GM12891 (cell line): ENCODE results near the gene MEP1B.
"Not testable (repeated sequence)": the region's sequence is repeated elsewhere in the genome, so short reads cannot be mapped to it uniquely, and the experiment has no call there.

Experiments used
- DNase-seq: peaks from one replicate; pipeline ENCODE4 v3.0.0; 2011; ENCODE audit warnings: low spot score; ENCODE audit not compliant: insufficient read length
- FAIRE-seq: peaks from 2 replicates; lab custom pipeline; 2011; peaks lifted over from hg19 to GRCh38; lab: Jason Lieb, UNC
- PAX5 ChIP-seq: IDR thresholded peaks from 2 replicates; pipeline ENCODE4 v1.6.1; 2011; ENCODE audit warnings: low read length, moderate library complexity, mild to moderate bottlenecking; ENCODE audit not compliant: insufficient read depth, severe bottlenecking
- POLR2A ChIP-seq: IDR thresholded peaks from 2 replicates; pipeline ENCODE4 v1.6.1; 2011; ENCODE audit warnings: low read depth, low read length, control low read depth
- POLR2AphosphoS5 ChIP-seq: IDR thresholded peaks from 2 replicates; pipeline ENCODE4 v1.6.1; 2011; ENCODE audit warnings: low read depth, low read length, control low read depth
- POU2F2 ChIP-seq: IDR thresholded peaks from 2 replicates; pipeline ENCODE4 v1.6.1; 2011; ENCODE audit warnings: low read depth, mild to moderate bottlenecking, control low read depth, low read length, moderate library complexity
- SPI1 ChIP-seq: IDR thresholded peaks from 2 replicates; pipeline ENCODE4 v1.6.1; 2011; ENCODE audit warnings: low read depth, low read length, control low read depth
- TAF1 ChIP-seq: IDR thresholded peaks from 2 replicates; pipeline ENCODE4 v1.6.1; 2011; ENCODE audit warnings: low read depth, low read length, control low read depth

The MEP1B gene

GRCh38 chr18:32208577-32208976 is 18.7 kb downstream of the MEP1B start:
- no peak for TF ChIP-seq PAX5
- TF ChIP-seq POLR2AphosphoS5, result no peak
- TF ChIP-seq SPI1, result no peak
- no peak for TF ChIP-seq POU2F2
- TF ChIP-seq TAF1, result no peak
- TF ChIP-seq POLR2A, result no peak
- DNase-seq (no peak), FAIRE-seq (no peak)

GRCh38 chr18:32209685-32210445 is 20.0 kb downstream of the MEP1B start:
- TF ChIP-seq POLR2A (no peak), SPI1 (no peak), PAX5 (no peak), POLR2AphosphoS5 (no peak), POU2F2 (no peak), TAF1 (no peak)

DNA sequence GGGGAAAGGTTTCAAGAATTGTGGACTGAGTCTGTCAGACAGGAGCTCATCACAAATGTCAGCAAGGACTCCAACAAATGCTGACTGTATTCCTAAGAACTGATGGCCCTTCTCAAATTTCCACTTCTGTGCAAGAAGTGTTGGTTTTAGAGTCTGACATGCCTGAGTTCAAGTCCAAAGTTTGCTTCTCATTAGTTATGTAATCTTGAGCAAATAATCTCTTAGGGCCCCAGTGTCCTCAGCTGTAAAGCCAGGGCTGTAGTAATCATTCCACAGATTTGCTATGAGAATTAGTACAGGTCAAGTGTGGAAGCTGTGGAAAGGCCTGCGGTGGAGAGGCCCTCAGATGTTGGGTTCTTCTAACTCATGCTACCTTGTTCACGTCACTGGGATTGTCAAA is 23.9 kb downstream of the MEP1B start:
- FAIRE-seq (no peak), DNase-seq (no peak)
- TF ChIP-seq POU2F2, result no peak
- TF ChIP-seq POLR2AphosphoS5, result no peak
- TF ChIP-seq POLR2A, result no peak
- TF ChIP-seq PAX5, result no peak
- no peak for TF ChIP-seq SPI1
- TF ChIP-seq TAF1, result no peak

More at GRCh38 chr18:32209685-32210445, 20.0 kb downstream of the MEP1B start:
- FAIRE-seq (no peak), DNase-seq (no peak)

DNA sequence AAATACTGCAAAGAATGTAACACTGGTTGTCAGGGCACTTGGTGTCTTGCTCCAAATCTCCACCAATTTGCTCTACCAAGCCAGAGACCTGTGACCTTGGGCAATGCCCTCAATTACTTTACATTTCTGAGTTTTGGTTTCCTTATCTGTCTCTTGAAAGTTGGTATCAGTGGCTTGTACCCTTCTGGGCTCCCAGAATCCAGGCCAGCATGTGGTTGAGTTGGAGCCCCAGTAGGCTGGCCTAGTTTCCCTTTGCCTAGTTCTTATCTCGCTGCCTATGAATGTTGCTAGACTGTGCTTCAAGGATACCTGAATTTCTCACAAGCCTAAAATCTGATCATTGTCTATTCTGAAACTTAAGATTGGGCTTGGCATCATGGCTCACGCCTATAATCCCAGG is 26.6 kb downstream of the MEP1B start:
- DNase-seq (no peak), FAIRE-seq (no peak)
- TF ChIP-seq TAF1 (no peak), POLR2AphosphoS5 (no peak), SPI1 (no peak), POU2F2 (no peak), POLR2A (no peak), PAX5 (no peak)

DNA sequence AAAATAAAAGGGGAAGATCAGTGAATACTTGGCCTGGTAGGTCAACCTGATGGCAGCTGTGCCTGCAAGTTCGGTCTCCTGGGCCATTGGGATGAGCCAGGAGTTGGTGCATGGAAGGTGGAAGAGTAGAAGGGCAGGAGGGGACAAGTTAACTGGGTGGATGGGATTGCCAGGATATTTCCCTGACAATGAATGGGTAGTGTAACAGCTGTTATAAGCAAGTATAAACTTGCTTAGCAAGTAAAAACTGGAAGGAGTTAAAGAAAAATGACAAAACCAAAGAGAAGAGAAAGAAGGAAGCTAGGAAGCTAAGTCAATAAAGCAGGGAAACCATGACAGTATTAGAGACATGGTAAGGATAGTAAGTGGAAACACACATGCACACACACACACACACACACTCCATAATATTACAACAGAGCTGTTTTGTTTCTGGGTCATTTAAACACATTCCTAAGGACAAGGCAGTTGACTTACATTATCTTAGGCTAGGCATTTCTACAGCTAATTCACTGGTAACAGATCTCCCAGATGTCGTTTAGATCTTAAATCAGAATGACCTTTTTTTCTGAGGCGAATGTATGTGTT is 29.7 kb downstream of the MEP1B start:
- no peak for FAIRE-seq

DNA sequence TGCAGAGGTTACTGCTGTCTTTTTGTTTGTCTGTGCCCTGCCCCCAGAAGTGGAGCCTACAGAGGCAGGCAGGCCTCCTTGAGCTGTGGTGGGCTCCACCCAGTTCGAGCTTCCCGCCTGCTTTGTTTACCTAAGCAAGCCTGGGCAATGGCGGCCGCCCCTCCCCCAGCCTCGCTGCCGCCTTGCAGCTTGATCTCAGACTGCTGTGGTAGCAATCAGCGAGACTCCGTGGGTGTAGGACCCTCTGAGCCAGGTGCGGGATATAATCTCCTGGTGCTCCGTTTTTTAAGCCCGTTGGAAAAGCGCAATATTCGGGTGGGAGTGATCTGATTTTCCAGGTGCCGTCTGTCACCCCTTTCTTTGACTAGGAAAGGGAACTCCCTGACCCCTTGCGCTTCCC is 43.5 kb downstream of the MEP1B start:
- DNase-seq, FAIRE-seq: not testable (repeated sequence)

More for the DNA sequence above, 29.7 kb downstream of the MEP1B start:
- no peak for DNase-seq
- no peak for TF ChIP-seq SPI1
- TF ChIP-seq POLR2AphosphoS5, result no peak
- TF ChIP-seq PAX5, result no peak
- no peak for TF ChIP-seq POU2F2
- TF ChIP-seq POLR2A, result no peak
- no peak for TF ChIP-seq TAF1

DNA sequence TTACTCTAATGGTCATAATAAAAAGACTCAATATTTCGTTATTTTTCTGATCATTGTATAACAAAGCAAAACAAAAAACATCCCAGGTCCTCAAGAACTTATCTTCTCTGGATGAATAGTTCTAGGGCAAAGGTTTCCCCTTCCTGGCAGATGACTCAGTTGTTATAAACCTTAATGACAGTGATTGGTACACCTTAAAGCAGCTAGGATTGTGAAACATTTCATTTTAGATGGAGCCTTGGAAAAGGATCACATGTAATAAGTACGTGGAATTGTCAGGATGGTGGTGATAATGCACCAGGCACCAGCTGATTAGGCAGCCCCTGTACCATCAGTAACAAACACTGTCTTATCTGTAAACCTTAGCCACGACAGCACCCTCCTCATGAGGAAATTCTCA is 47.2 kb downstream of the MEP1B start:
- TF ChIP-seq POLR2A, result no peak
- no peak for TF ChIP-seq TAF1
- no peak for TF ChIP-seq SPI1
- no peak for TF ChIP-seq POU2F2
- TF ChIP-seq PAX5, result no peak
- TF ChIP-seq POLR2AphosphoS5, result no peak
- DNase-seq, result no peak
- FAIRE-seq, result no peak

- TF ChIP-seq POLR2AphosphoS5 (no peak), TAF1 (no peak), PAX5 (no peak), SPI1 (no peak), POU2F2 (no peak), POLR2A (no peak)
- DNase-seq, result no peak
- no peak for FAIRE-seq
Observed at GRCh38 chr18:32238635-32239268, 48.9 kb downstream of the MEP1B start.

GRCh38 chr18:32242395-32242794 is 52.6 kb downstream of the MEP1B start:
- FAIRE-seq, result no peak
- no peak for DNase-seq
- TF ChIP-seq SPI1 (no peak), POLR2AphosphoS5 (no peak), PAX5 (no peak), TAF1 (no peak), POLR2A (no peak), POU2F2 (no peak)
